LNCaP clone FGC (cell line): ENCODE data around the gene SMYD3.
"Not testable (repeated sequence)": the region's sequence is repeated elsewhere in the genome, so short reads cannot be mapped to it uniquely, and the experiment has no call there.

Source experiments
- DNase-seq: peaks from one replicate; pipeline ENCODE4 v3.0.0-alpha.2; 2011; ENCODE audit warnings: low read depth
- H3K4me3 ChIP-seq: 2 replicates; pipeline ENCODE4 v1.5.1; 2011; ENCODE audit warnings: mild to moderate bottlenecking, low read depth, low read length, control low read depth
- CTCF ChIP-seq: IDR thresholded peaks from 2 replicates; pipeline ENCODE4 v1.5.1; 2012; ENCODE audit warnings: mild to moderate bottlenecking; ENCODE audit not compliant: control insufficient read depth, insufficient read depth; ENCODE audit errors: extremely low read depth

SMYD3 gene

GRCh38 chr1:246072456-246072955 is 434.6 kb downstream of the SMYD3 start:
- no peak overlapping the region for H3K4me3 ChIP-seq

GRCh38 chr1:246071981-246072380 is 435.1 kb downstream of the SMYD3 start:
- not testable (repeated sequence) for H3K4me3 ChIP-seq, DNase-seq

More at GRCh38 chr1:246072456-246072955, 434.6 kb downstream of the SMYD3 start:
- DNase-seq, result no peak
- TF ChIP-seq CTCF, result no peak

GRCh38 chr1:246071561-246071960 is 435.5 kb downstream of the SMYD3 start:
- not testable (repeated sequence) for DNase-seq, H3K4me3 ChIP-seq

GRCh38 chr1:246069581-246069980 is 437.5 kb downstream of the SMYD3 start:
- TF ChIP-seq CTCF, result no peak
- no peak overlapping the region for H3K4me3 ChIP-seq
- no peak for DNase-seq

GRCh38 chr1:246068619-246069509 is 438.2 kb downstream of the SMYD3 start:
- H3K4me3 ChIP-seq, result no peak overlapping the region
- peak; percentile 62 for DNase-seq
- no peak for TF ChIP-seq CTCF

- TF ChIP-seq CTCF, result no peak
- no peak for DNase-seq
- no peak overlapping the region for H3K4me3 ChIP-seq
Observed at GRCh38 chr1:246068217-246068512, 438.9 kb downstream of the SMYD3 start.

GRCh38 chr1:246067432-246068216 is 439.5 kb downstream of the SMYD3 start:
- H3K4me3 ChIP-seq, result no peak overlapping the region
- no peak for DNase-seq
- no peak for TF ChIP-seq CTCF
